A673 (cell line): ENCODE measurements around the gene CLDN17. TPM values are rescaled to one million over a fixed set of nuclear protein-coding genes. Genes with fewer than 3 reads are reported as not detected.

Experiments
- BruUV-seq: library from RNA; stranded (reverse); fragments of 400-500 nt; replicated peaks from 2 replicates; lab custom pipeline; 2021; lab: Mats Ljungman, UMichigan
- CTCF ChIA-PET: fragments of 300-600 bp; sonication (Branson Sonifier 250); formaldehyde crosslinking; loops from one replicate; lab custom pipeline; 2022; ENCODE audit warnings: antibody characterized with exemption; lab: Charles Lee
- POLR2A ChIA-PET: fragments of 300-600 bp; sonication (Branson Sonifier 250); formaldehyde crosslinking; loops from one replicate; lab custom pipeline; 2022; ENCODE audit warnings: antibody characterized with exemption; ENCODE audit not compliant: low non-redundant PET; lab: Charles Lee
- DNase-seq: peaks from one replicate; pipeline ENCODE4 v3.0.0-alpha.2; 2015; ENCODE audit warnings: low spot score
- H3K27ac ChIP-seq: fragments of 200-600 bp; sonication (generic); 2 replicates; pipeline ENCODE4 v1.5.1; 2016; ENCODE audit warnings: mixed run types, low read depth, mild to moderate bottlenecking, mixed read lengths, antibody characterized with exemption, low read length; ENCODE audit not compliant: poor library complexity, severe bottlenecking
- H3K27me3 ChIP-seq: fragments of 200-600 bp; sonication (generic); replicated peaks from 2 replicates; pipeline ENCODE4 v1.6.1; 2017; ENCODE audit warnings: mixed run types, low read depth, mild to moderate bottlenecking, mixed read lengths, antibody characterized with exemption, low read length; ENCODE audit not compliant: insufficient read depth, poor library complexity
- H3K36me3 ChIP-seq: fragments of 200-600 bp; sonication (generic); 2 replicates; pipeline ENCODE4 v1.6.1; 2016; ENCODE audit warnings: mixed run types, mild to moderate bottlenecking, mixed read lengths, antibody characterized with exemption, low read length; ENCODE audit not compliant: insufficient read depth, poor library complexity, severe bottlenecking
- H3K4me1 ChIP-seq: fragments of 200-600 bp; sonication (generic); 2 replicates; pipeline ENCODE4 v1.6.1; 2017; ENCODE audit warnings: mixed run types, mild to moderate bottlenecking, mixed read lengths, antibody characterized with exemption, low read length; ENCODE audit not compliant: insufficient read depth, poor library complexity, severe bottlenecking
- H3K4me3 ChIP-seq: fragments of 200-600 bp; sonication (generic); 2 replicates; pipeline ENCODE4 v1.5.1; 2016; ENCODE audit warnings: low read depth, mixed run types, mild to moderate bottlenecking, mixed read lengths, low read length; ENCODE audit not compliant: poor library complexity, severe bottlenecking
- H3K9me3 ChIP-seq: fragments of 200-600 bp; sonication (generic); 2 replicates; pipeline ENCODE4 v1.6.1; 2016; ENCODE audit warnings: mixed run types, low read depth, mild to moderate bottlenecking, mixed read lengths, antibody characterized with exemption, low read length; ENCODE audit not compliant: poor library complexity, severe bottlenecking
- CTCF ChIP-seq: fragments of 300-800, 200-600 bp; sonication (generic); conservative IDR thresholded peaks from 2 replicates; pipeline ENCODE4 v1.5.1; 2017; ENCODE audit warnings: low read depth, mild to moderate bottlenecking, antibody characterized with exemption, low read length, moderate library complexity, mixed read lengths
- EZH2 ChIP-seq: fragments of 200-600 bp; sonication (generic); IDR thresholded peaks from 2 replicates; pipeline ENCODE4 v1.6.1; 2017; ENCODE audit warnings: borderline replicate concordance, low read depth, mild to moderate bottlenecking, mixed read lengths, antibody characterized with exemption, low read length; ENCODE audit not compliant: poor library complexity, severe bottlenecking
- intact Hi-C: fragments of 100-400 bp; cut with micrococcal nuclease; formaldehyde crosslinking; loops from one replicate; pipeline ENCODE4 v1.10.0; 2022; ENCODE audit not compliant: unreplicated experiment
- total RNA-seq: library from RNA; stranded (reverse); gene quantifications from 2 replicates; pipeline ENCODE4 v1.2.3, GENCODE V29; 2021

CLDN17 gene
- total RNA-seq, 1 experiment from 2014 or later = not detected

DNA sequence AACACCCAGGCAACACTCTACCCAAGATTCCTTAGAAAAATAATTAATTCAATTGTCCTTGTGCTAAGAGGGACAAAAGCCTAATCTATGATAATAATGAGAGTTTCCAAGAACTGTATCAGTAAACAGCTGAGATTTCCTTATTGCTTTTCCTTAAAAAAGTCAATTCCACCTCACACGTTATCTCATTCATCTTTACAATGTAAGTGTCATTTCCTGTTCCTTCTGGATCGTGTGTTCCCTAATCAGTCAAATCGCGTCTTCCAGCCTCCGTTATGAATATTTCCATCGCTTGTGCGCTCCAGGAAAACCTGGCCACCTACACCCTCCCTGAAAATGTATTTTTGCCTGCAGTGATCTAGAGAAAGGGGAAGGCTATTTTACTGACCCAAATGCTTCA, 23.9 kb upstream of the CLDN17 start:
- BruUV-seq = no TSS peak
- TF ChIP-seq EZH2 = no peak
- no peak for TF ChIP-seq CTCF
- intact Hi-C loops = loop anchor here (5.0 kb wide), 2 partner anchors 118 to 248 kb away; no protein-coding TSS in a partner anchor
- Histone ChIP-seq H3K27me3 (no peaks in the 10 kb centered on the region), H3K27ac (no peak overlapping the region), H3K9me3 (no peaks in the 10 kb centered on the region), H3K36me3 (no peaks in the 10 kb centered on the region), H3K4me3 (no peak overlapping the region), H3K4me1 (no peaks in the 10 kb centered on the region)
- ChIA-PET CTCF (no interaction called here), POLR2A (no interaction called here)
- peak; percentile 3 for DNase-seq

DNA sequence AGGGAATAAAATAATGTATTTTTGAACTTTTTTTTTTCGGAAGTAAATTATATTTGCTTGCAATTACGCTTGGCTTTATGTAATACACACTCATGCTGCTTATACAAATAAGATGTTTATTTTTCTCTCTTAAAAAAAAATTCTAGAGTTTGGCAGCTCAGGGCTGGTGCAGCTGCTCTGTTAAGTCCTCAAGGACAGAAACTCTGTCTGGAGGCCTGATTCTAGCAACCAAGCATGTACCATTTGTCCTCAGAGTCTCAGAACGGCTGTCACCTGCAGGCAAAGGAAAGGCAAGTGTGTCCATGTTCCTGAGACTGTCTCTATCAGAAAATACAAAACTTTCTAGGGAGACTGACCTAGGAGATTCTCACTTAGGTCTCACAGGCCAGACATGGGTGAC, 23.2 kb upstream of the CLDN17 start:
- no peak for DNase-seq
- no TSS peak for BruUV-seq
- intact Hi-C loops = loop anchor here (5.0 kb wide), 2 partner anchors 117 to 247 kb away; no protein-coding TSS in a partner anchor
- Histone ChIP-seq H3K36me3 (no peaks in the 10 kb centered on the region), H3K4me3 (no peak overlapping the region), H3K27ac (no peak overlapping the region), H3K4me1 (no peaks in the 10 kb centered on the region), H3K9me3 (no peaks in the 10 kb centered on the region), H3K27me3 (no peaks in the 10 kb centered on the region)
- no peak for TF ChIP-seq EZH2
- TF ChIP-seq CTCF = no peak
- CTCF ChIA-PET = no interaction called here
- POLR2A ChIA-PET = no interaction called here

GRCh38 chr21:30186242-30186641, 19.6 kb upstream of the CLDN17 start:
- intact Hi-C loops = no loop called here
- POLR2A ChIA-PET = no interaction called here
- TF ChIP-seq EZH2 (no peak), CTCF (no peak)
- DNase-seq = no peak
- BruUV-seq = no TSS peak
- CTCF ChIA-PET = no interaction called here
- Histone ChIP-seq H3K36me3 (no peaks in the 10 kb centered on the region), H3K4me3 (no peak overlapping the region), H3K9me3 (no peaks in the 10 kb centered on the region), H3K27me3 (no peaks in the 10 kb centered on the region), H3K27ac (no peak overlapping the region), H3K4me1 (no peaks in the 10 kb centered on the region)
